HG02623 (cell line): ENCODE results near the gene UVRAG.

Experiments used
- ATAC-seq: cut with Tn5 transposase; IDR thresholded peaks from one replicate; pipeline ENCODE4 v1.9.1; 2021; ENCODE audit warnings: moderate library complexity; ENCODE audit not compliant: unreplicated experiment

The UVRAG gene

GRCh38 chr11:76131671-76132631 lies 316.9 kb downstream of the UVRAG start:
- ATAC-seq: no peak

- no peak for ATAC-seq
Observed at GRCh38 chr11:76134239-76134638, 319.2 kb downstream of the UVRAG start.

- ATAC-seq: no peak
Observed at GRCh38 chr11:76135491-76135890, 320.5 kb downstream of the UVRAG start.

GRCh38 chr11:76139314-76139713 lies 324.3 kb downstream of the UVRAG start:
- ATAC-seq: no peak

- ATAC-seq: no peak
Observed at GRCh38 chr11:76140912-76141574, 326.0 kb downstream of the UVRAG start.

GRCh38 chr11:76141901-76142588 lies 327.0 kb downstream of the UVRAG start:
- ATAC-seq: no peak

- ATAC-seq: no peak
Observed at GRCh38 chr11:76143274-76143673, 328.3 kb downstream of the UVRAG start.

- no peak for ATAC-seq
Observed at GRCh38 chr11:76147106-76147740, 332.2 kb downstream of the UVRAG start.

- no peak for ATAC-seq
Observed at GRCh38 chr11:76148231-76148630, 333.2 kb downstream of the UVRAG start.

- no peak for ATAC-seq
Observed at GRCh38 chr11:76148941-76149613, 334.1 kb downstream of the UVRAG start.

- no peak for ATAC-seq
Observed at GRCh38 chr11:76149713-76150112, 334.7 kb downstream of the UVRAG start.

- ATAC-seq: no peak
Observed at GRCh38 chr11:76150141-76150540, 335.1 kb downstream of the UVRAG start.

GRCh38 chr11:76151556-76152085 lies 336.6 kb downstream of the UVRAG start:
- no peak for ATAC-seq

- ATAC-seq: peak; percentile 61
Observed at GRCh38 chr11:76152086-76152681, 337.2 kb downstream of the UVRAG start.

- peak; percentile 43 for ATAC-seq
Observed at GRCh38 chr11:76152741-76153570, 337.9 kb downstream of the UVRAG start.

- no peak for ATAC-seq
Observed at GRCh38 chr11:76153571-76153923, 338.5 kb downstream of the UVRAG start.

GRCh38 chr11:76155500-76156227 lies 340.7 kb downstream of the UVRAG start:
- no peak for ATAC-seq

GRCh38 chr11:76156971-76157427 lies 342.0 kb downstream of the UVRAG start:
- ATAC-seq: no peak
